NCI-H146 (cell line): ENCODE data around the gene AKAP6.

Source experiments
- DNase-seq: peaks from one replicate; lab custom pipeline; 2025; lab: John Stamatoyannopoulos, UW

Gene AKAP6

DNA sequence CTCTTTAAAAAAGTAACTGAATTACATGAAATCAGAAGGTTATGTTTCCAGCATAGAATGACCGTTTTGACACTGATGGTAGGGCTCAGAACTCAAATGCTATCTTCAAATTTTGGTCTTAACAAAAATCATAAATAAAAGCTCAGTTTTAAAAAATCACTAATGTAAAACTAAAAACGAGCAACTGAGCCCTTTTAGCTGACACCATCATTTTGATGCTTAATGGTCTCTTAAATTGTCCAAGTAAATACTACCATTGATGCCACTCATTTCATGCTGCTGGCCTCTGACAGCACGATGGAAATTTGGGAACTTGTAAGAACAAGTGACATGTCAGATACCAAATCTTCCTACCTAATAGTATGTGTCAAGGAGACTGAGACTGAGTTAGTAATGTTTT is 205.0 kb downstream of the AKAP6 start:
- no peak for DNase-seq

DNA sequence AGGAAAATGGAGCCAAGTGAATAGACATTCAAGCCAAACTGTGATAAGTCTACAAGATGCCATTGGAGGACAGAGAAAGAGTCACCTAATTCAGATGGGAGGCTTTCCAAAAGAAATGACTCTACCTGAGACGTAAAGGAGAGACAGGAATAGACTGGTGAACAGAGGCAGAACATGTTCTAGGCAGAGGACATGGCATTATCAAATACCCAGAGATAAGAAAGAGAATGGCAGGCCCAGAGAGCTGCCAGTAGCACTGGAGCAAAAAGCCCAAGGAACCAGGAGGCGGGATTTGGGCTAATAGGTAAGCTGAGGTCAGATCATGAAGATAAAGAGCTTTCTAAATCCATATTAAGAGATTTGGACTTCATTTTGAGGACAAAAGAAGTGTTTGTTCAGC is 207.1 kb downstream of the AKAP6 start:
- DNase-seq = no peak

DNA sequence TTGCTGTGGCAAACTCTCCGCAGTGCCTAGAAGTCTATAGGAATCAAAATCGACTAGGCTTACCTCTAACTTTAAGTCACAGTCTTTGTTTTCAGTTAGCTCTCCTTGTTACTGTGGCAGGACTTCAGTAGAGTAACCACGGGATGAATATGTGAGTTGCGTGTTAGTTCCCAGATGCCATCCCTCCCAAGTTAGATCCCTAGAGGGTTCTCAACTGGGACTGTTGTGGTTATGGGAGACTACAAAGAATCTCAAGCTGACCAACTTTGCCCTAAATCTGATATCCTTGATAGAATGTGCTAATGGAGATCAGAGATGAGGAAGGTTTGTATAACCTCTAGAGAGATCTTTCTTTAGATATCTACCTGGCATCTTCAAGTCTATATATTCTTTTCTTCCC is 208.1 kb downstream of the AKAP6 start:
- DNase-seq = no peak

DNA sequence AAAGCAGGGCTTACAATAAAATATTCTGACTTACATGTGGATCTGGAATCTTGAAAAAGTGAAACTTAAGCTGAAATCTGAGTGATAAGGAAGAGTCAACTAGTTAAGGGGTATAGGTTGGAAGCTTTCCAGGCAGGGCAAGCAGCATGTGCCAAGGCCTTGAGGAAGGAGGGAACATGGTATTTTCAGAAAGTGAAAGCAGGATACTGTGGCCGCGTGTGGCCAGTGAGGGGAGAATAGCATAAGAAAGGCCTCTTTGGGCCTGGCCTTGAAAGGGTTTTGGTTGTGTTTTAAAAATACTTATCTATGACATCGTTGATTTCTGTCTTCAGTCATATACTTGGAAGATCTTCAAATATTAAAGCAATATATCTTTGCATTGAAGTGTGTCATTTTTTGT is 213.4 kb downstream of the AKAP6 start:
- no peak for DNase-seq

DNA sequence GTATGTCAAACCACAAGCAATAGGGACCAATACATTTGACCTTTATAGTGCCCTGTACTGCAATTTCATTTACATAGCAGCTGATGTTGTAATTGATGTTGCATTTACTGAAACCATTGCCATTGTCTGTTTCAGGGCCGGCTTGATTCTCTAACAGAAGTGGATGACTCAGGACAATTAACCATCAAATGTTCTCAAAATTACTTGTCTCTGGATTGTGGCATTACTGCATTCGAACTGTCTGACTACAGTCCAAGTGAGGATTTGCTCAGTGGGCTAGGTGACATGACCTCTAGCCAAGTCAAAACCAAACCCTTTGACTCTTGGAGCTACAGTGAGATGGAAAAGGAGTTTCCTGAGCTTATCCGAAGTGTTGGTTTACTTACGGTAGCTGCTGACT is 216.0 kb downstream of the AKAP6 start:
- no peak for DNase-seq

DNA sequence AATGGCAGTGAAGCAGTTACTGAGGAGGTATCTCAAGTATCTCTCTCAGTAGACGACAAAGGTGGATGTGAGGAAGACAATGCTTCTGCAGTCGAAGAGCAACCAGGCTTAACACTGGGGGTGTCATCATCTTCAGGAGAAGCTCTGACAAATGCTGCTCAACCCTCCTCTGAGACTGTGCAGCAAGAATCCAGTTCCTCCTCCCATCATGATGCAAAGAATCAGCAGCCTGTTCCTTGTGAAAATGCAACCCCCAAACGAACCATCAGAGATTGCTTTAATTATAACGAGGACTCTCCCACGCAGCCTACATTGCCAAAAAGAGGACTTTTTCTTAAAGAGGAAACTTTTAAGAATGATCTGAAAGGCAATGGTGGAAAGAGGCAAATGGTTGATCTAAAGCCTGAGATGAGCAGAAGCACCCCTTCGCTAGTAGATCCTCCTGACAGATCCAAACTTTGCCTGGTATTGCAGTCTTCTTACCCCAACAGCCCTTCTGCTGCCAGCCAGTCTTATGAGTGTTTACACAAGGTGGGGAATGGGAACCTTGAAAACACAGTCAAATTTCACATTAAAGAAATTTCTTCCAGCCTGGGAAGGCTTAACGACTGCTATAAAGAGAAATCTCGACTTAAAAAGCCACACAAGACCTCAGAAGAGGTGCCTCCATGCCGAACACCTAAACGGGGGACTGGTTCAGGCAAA is 216.6 kb downstream of the AKAP6 start:
- no peak for DNase-seq

DNA sequence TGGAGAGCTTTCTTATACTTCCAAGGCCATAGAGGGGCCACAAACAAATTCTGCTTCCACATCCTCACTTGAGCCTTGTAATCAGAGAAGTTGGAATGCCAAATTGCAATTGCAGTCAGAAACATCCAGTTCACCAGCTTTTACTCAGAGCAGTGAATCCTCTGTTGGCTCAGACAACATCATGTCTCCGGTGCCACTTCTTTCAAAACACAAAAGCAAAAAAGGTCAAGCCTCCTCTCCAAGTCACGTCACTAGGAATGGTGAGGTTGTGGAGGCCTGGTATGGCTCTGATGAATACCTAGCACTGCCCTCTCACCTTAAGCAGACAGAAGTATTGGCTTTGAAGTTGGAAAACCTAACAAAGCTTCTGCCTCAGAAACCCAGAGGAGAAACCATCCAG is 217.1 kb downstream of the AKAP6 start:
- DNase-seq = no peak

DNA sequence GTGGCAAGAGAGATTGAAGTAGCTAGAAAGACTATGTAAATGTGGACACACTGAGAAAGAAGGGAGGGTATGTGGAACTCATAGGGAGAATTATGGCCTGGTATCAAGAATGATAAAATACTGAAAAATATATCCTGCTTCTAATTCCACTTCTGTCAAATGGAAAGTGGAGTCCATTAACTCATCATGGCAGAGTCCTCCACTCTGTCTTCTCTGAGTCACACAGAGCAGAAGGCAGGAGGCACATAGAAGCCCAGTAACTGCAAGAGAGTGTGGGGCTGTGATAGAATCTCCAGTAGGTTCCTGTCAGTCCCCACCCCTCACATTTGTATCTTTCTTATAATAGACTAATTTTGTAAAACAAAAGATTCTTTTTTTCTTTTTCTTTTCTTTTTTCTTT is 223.7 kb downstream of the AKAP6 start:
- DNase-seq = no peak

DNA sequence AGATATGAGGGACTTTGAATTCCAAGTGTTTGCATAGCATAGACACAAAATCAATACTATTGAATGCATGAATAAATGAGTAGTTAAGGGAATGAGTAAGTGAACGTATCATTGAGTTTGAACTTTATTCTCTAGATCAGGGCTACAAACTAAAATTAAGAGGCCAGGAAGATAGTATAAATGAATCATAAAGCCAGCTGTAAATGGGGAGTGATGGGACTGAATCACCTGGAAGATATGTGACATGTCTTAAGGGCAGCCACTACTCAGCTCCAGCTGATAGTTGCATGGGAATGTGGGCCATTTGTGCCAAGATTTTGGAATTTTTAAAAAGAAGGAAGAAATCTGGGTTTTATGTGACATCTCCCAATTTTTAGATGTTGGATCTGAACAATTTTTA is 229.9 kb downstream of the AKAP6 start:
- DNase-seq = no peak

DNA sequence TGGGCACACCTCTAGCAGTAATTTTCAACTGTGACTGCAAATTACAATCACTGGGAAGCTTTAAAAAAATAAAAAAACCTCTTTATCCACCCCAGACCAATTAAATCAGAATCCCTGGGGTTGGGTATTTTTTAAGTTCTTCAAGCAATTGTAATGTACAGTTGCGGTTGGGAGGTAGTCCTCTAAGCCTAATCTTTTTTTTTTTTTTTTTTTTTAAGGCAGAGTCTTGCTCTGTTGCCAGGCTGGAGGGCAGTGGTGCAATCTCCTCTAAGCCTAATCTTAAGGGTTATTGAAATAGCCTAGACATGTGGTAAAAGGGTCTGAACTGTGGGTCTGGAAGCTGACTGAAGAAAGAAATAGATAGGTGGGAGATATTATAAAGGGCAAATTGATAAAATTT is 230.5 kb downstream of the AKAP6 start:
- DNase-seq = no peak

DNA sequence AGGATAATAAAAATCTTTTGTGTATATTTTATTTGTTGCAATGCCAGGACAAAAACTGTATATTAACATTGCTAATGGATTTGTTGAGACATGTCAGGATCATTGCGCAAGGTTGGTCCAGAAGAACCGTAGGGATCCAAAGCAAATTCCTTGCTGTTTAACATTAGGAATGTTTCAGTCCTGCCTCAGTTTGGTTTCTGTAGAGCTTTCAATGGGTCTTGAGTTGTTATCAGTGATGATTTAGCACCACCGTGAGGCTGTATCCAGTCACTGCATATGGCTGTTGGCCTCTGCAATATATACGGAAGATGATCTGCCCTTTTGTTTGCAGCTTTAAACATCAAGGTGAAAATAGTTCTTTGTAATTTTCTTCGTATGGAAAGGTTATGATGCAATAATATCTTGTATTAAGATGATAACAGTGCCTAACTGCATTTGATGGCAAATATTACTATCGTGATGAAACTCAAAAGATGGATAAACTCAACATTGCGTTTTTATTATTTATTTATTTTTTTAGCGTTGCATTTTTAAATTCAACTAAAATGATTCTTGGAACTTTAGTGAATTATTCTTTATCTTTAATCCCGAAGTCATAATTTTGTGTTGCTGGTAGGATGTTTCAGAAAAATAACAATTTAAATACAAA is 231.2 kb downstream of the AKAP6 start:
- DNase-seq = peak; percentile 34

DNA sequence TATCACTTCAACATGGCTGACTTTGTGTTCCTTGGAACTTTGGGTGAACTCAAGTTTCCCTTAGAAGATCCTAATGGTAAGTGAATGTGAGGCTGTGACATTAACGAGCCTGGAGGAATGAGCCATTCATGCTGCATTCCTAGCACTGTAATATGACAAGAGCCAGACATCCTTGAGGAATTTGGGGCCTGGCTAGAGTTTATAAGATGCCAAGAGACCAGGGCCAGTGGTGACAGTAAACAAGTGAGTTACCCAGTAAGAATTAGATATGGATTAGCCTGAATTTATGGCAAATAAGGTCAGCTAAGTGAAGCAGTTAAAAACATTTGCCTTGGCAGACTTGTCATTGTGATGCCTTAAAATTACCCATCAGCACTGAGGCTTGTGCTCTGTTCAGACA is 232.4 kb downstream of the AKAP6 start:
- DNase-seq = no peak

DNA sequence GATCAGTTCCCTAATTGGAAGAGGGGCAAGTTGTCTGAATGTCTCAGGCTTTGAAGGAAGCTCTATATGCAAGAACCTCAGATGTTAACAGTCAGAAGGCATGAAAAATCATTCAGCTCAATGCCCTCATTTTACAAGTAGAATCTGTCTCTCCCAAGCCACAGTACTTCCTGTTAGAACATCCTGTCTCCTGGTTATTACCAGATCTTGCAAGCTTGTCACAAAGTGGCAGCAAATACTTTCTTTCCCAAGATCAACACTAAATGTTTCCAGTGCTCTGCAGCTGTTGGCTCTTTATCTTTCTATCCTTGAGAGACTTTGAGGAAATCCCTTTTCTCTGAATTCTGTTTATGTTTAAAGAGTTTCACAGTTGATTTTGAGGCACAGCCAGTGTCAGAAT is 235.5 kb downstream of the AKAP6 start:
- no peak for DNase-seq

DNA sequence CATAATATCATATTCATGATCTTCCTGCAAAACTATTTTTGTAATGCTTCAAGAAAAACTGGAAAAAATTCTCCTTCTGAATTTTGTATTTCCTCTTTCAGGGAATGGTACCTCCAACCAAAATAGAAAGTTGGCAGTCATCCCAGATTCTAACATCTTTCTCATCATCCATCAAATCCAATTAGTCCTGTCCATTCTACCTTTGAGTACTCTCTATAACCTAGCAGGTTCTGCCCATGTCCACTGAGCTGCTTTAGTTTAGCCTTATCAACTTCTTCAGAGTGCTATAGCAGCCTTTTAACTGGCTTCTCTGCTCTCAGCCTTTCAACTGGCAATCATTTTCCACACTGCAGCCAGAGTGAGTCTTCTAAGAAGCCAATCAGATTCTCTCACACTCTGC is 236.2 kb downstream of the AKAP6 start:
- no peak for DNase-seq

DNA sequence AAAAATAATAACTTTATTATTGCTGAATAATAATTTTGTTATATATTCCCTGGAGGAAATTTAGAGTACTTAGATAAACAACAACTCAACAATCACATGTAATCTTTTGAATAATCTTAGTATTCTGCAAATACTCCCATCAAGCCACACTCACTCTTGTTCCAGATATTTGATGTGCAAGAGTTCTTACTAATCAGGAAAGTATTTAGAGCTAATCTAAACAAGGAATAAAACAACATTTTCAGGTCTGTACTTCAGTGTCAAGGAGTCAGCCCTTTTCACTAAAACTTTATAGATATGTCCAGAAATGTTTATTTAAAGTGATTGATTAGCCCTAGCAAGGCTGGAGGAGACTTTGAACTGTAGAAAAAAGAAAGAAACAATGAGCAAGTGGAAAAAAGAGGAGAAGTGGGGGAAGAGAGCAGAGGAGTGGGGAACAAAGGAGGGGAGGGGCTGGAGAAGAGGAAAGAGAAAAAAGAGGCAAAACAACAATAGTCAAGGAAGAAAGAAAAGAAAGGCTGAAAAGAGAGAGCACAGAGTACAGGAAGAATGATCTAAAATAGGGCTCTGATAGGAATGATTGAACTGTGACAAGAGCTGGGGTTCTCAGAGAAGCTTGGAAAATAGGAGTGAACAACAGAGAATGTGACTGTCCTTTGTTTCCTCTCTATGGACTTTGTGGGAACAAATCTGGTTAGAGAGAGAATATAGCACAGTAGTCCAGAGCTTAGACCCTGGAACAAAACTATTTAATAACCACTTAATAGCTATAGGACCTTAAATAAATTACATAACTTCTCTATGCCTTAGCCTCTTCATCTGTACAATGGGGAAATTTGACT is 238.7 kb downstream of the AKAP6 start:
- no peak for DNase-seq

DNA sequence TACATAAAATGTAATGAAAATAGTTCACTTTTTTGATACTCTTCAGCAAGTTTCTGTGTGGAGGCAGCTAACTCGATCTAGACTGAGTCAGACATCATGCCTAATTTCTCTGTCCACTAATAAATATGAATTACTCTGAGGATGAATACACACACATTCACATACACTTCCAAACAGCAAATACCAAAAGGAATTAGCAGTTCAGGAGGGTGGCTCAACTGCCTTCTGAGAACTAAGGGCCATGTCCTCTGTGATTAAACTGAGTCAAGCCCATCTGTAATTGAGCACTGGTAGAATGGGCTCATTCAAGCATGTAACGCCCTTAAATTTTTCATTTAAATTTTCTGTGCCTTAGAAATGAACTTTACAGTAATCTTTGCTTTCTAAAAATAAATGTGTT is 242.5 kb downstream of the AKAP6 start:
- DNase-seq = no peak

DNA sequence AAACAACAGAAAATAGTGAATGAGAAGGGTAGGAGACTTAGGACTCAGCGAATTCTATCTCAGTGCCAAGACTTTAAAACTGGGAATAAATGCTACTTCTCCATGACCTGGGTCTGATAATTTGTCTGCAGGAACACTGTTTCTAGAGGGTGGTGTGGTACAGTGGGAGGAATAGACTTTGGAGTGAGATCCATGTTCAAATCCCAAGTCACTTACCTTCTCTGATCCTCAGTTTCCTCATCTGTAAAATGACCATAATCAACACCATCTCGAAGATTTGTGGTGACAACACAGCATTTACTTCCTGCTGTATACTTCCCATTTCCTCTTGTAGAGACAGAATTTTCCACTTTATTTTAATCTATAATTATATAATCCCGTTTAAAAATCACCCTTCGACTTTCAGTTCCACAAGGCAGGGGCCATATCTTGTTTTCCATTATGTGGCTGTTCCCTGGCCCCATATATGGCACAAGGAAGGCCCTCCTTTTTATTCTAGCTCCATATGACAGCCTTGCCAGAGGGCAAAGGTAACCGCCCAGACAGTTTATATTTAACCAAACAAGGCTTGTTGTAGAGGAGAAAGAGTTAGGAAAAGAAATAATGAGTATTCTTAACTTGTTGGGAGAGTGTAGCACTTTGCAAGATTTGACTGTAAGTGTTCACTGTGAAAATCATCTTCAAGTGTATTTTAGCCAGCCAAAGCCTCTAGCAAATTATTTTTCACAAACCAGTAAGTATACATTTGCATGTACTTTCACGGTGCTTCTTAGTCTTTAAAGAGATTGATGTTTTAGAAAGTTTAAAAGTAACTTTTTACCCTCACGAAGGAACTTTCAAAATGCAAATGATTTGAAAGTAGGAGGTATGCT is 243.1 kb downstream of the AKAP6 start:
- DNase-seq = no peak

DNA sequence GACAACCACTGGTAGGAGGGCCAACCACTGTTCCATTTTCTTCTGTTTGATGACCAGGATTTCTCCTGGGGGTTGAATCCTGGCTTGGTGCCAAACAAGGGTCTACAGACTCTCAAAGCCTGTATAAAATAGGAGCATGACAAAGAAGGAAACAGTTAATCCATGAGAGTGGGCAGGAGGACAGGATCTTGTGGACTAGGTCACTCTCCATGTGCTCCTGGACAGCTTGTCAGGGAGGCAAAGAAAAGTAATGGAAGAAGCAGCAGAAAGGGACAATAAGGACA is 243.7 kb downstream of the AKAP6 start:
- DNase-seq = no peak

DNA sequence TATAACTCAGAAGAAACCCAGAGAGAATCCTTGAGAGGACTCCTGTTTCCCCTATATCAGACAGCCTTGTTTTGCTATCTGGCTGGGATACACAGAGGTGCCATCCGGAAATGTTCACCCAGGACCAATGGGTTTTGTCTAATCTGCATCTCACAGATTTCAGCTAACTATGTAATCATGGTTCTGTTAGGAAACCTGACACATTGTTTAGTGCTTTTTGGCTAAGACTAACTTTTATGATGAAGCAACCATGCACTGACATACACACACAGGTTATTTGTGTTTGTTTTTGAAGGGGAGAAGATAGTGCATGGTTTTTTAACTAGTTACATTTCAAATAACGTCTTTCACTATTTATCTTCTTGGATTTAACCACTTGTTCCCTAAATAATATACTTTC is 245.2 kb downstream of the AKAP6 start:
- no peak for DNase-seq

DNA sequence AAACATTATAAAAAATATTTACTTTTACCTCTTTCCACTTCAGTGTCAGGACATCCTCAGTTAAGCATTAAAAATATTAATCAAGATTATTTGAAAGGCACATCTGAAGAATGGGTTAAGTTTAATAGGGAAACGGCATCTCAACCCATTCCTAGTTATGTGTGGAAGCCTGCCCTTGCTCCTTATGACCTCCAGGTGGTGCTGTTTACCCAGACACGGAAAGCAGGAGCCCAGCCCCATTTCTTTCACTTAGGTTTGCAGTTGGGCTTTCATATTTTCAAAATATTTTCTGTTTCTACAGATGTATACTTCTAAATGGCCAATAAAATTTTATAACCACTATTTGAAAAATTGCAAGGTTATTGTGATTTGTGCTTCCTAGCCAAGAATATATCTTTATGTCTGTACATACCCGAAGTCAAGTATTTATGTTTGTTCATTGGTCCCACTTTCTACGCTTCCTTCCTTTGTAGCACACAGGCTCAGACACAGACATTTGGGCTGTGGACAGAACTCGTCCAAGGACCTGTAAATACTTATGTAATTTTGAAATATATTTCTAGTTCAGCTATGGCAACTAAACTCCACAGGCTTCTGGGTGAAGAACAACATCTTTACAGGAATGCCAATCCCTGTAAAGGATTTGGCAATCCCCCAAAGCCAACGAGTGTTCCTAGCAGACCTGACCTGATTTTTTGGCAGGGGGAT is 247.1 kb downstream of the AKAP6 start:
- peak; percentile 20 for DNase-seq

DNA sequence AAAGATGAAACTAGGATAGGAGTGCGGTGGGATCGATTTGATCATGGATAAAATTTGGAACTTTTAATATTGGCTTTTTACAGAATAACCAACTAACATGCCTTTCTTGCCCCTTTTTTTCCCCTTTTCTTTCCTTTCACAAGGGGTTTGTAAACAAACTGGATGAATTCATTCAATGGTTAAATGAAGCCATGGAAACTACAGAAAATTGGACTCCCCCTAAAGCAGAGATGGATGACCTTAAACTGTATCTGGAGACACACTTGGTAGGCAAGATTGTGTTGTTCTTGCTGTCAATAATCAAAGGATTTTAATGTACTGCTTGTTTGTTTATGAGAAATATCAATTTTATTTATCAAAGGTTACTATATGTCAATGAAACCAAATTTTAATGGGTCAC is 247.9 kb downstream of the AKAP6 start:
- no peak for DNase-seq

DNA sequence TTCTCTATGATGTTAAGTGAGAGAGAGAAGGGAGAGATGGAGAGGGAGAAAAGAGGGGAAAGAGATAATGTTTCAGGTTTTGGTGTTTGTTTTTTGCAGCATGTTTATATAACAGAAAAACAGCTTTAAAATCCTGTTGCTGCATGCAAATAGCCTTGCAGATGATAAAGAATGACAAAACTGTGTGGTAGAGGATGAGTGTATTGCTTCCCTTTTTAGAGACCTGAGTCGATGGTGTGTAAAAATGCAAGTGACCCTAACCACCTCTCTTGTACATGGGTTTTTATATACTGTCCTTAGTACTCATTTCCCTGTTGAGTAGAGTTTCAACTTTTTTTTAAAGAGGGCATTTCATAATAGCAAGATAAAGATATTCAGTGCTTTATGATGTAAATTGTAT is 249.1 kb downstream of the AKAP6 start:
- DNase-seq = no peak
